Gastroesophageal sphincter (tissue), 3 donors: ENCODE measurements around the gene GABRG3.

Experiments used
- POLR2A ChIP-seq, 2 donors: fragments of 450-650 bp; IDR thresholded peaks; one replicate each; pipeline ENCODE4 v1.6.1; 2017; ENCODE audit warnings: antibody characterized with exemption in 2 of 2, mild to moderate bottlenecking in 2 of 2, moderate library complexity in 1 of 2
- POLR2AphosphoS5 ChIP-seq: sonication (generic); formaldehyde crosslinking; IDR thresholded peaks from one replicate; pipeline ENCODE4 v1.6.1; 2017; ENCODE audit warnings: antibody characterized with exemption
- TF ChIP-seq, protein P1 (sequence below), 4 experiments: fragments of 200-600 bp in 2 of 4; fragments of 450-650 bp in 2 of 4; sonication (generic) in 1 of 4; IDR thresholded peaks; one replicate each; pipeline ENCODE4 v1.5.1; 2017 to 2019; ENCODE audit warnings: antibody characterized with exemption in 4 of 4, mild to moderate bottlenecking in 2 of 4, moderate library complexity in 2 of 4

DNA sequence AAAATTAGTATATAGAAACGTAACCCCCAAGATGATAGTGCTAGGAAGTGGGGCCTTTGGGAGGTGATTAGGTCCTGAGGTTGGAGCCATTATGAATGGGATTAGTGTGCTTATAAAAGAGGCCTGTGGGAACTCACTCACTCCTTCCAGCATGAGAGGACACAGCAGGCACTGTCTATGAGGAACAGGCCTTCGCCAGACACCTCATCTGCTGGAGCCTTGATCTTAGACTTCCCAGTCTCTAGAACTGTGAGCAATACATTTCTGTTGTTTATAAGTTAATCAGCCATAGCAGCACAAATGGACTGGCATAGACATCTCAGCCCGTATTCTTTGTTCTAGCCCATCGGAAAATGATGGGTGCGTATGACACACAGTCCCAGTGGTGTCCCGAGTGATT is 152.3 kb downstream of the GABRG3 start:
- TF ChIP-seq, protein P1, sequence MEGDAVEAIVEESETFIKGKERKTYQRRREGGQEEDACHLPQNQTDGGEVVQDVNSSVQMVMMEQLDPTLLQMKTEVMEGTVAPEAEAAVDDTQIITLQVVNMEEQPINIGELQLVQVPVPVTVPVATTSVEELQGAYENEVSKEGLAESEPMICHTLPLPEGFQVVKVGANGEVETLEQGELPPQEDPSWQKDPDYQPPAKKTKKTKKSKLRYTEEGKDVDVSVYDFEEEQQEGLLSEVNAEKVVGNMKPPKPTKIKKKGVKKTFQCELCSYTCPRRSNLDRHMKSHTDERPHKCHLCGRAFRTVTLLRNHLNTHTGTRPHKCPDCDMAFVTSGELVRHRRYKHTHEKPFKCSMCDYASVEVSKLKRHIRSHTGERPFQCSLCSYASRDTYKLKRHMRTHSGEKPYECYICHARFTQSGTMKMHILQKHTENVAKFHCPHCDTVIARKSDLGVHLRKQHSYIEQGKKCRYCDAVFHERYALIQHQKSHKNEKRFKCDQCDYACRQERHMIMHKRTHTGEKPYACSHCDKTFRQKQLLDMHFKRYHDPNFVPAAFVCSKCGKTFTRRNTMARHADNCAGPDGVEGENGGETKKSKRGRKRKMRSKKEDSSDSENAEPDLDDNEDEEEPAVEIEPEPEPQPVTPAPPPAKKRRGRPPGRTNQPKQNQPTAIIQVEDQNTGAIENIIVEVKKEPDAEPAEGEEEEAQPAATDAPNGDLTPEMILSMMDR (IDR thresholded peaks at IDR 0.05) = no peak
- TF ChIP-seq POLR2AphosphoS5 (no peak), POLR2A (IDR thresholded peaks at IDR 0.05) (no peak)
